ENCODE measurements around the gene PLN.

Gene PLN

GRCh38 chr6:118548136-118548535, at the start of gene PLN:
PLN (plus strand) TSS chr6:118548296; CDS start chr6:118558922, 10,626 bp downstream.
- DNase-seq: no peak

- no peak for DNase-seq
These were observed 47.7 kb upstream of the PLN start for GRCh38 chr6:118500130-118501015.

GRCh38 chr6:118501099-118501498, 47.0 kb upstream of the PLN start:
- no peak for DNase-seq

- DNase-seq: no peak
These were observed 46.3 kb upstream of the PLN start for GRCh38 chr6:118501765-118502164.

- no peak for DNase-seq
These were observed 45.9 kb upstream of the PLN start for GRCh38 chr6:118502169-118502568.

- no peak for DNase-seq
These were observed 43.5 kb upstream of the PLN start for GRCh38 chr6:118504611-118505010.

GRCh38 chr6:118505656-118506055, 42.4 kb upstream of the PLN start:
- DNase-seq: no peak

GRCh38 chr6:118506071-118506638, 41.9 kb upstream of the PLN start:
- DNase-seq: no peak

GRCh38 chr6:118507636-118508035, 40.5 kb upstream of the PLN start:
- DNase-seq: no peak

- DNase-seq: no peak
These were observed 39.0 kb upstream of the PLN start for GRCh38 chr6:118509009-118509617.

- DNase-seq: no peak
These were observed 36.0 kb upstream of the PLN start for GRCh38 chr6:118511930-118512715.

- DNase-seq: no peak
These were observed 33.4 kb upstream of the PLN start for GRCh38 chr6:118514689-118515088.

- DNase-seq: no peak
These were observed 25.7 kb upstream of the PLN start for GRCh38 chr6:118522422-118522821.

GRCh38 chr6:118523216-118523615, 24.9 kb upstream of the PLN start:
- DNase-seq: no peak

- no peak for DNase-seq
These were observed 23.4 kb upstream of the PLN start for GRCh38 chr6:118524686-118525085.

GRCh38 chr6:118525913-118526780, 21.9 kb upstream of the PLN start:
- DNase-seq: no peak

GRCh38 chr6:118528129-118528528, 20.0 kb upstream of the PLN start:
- no peak for DNase-seq

GRCh38 chr6:118529756-118530155, 18.3 kb upstream of the PLN start:
- no peak for DNase-seq

- no peak for DNase-seq
These were observed 17.2 kb upstream of the PLN start for GRCh38 chr6:118530942-118531341.

GRCh38 chr6:118535176-118535844, 12.8 kb upstream of the PLN start:
- DNase-seq: no peak

GRCh38 chr6:118536478-118536877, 11.6 kb upstream of the PLN start:
- no peak for DNase-seq

- DNase-seq: no peak
These were observed 10.5 kb upstream of the PLN start for GRCh38 chr6:118537574-118537973.
